A549 (cell line): ENCODE measurements around the gene METAP2. TPM values are rescaled to one million over a fixed set of nuclear protein-coding genes. Genes with fewer than 3 reads are reported as not detected.
"Not testable (repeated sequence)": the region's sequence is repeated elsewhere in the genome, so short reads cannot be mapped to it uniquely, and the experiment has no call there.

Source experiments
- ATAC-seq, 2 experiments: fragments of 200-7000 bp in 1 of 2; fragments of >200 bp in 1 of 2; cut with Nextera tagmentation in 1 of 2; cut with Tn5 transposase in 1 of 2; 3 replicates each; pipeline versions ENCODE4 v1.8.0 to v1.9.1; 2018 to 2020; ENCODE audit warnings: mild to moderate bottlenecking in 1 of 2, moderate library complexity in 1 of 2
- CTCF ChIA-PET: fragments of 300-600 bp; sonication (Branson Sonifier 250); formaldehyde crosslinking; extraction: SDS; loops from one replicate; lab custom pipeline; 2021; ENCODE audit warnings: antibody characterized with exemption, inconsistent platforms; lab: Yijun Ruan, JAX
- POLR2A ChIA-PET: fragments of 350-600 bp; formaldehyde crosslinking; extraction: SDS; loops from one replicate; lab custom pipeline; 2021; ENCODE audit warnings: antibody characterized with exemption, inconsistent platforms; lab: Yijun Ruan, JAX
- DNase-seq, 2 experiments: peaks; one replicate each; pipeline versions ENCODE4 v3.0.0 to v3.0.0-alpha.2; 2011 to 2016; ENCODE audit warnings: low read depth in 1 of 2, low spot score in 1 of 2
- FAIRE-seq: peaks from 2 replicates; lab custom pipeline; 2011; peaks lifted over from hg19 to GRCh38; lab: Jason Lieb, UNC
- H3K27ac ChIP-seq, 2 experiments: fragments of >200 bp; sonication (Bioruptor Twin); formaldehyde crosslinking; 3 replicates each; pipeline ENCODE4 v1.5.1; 2016 to 2017
- H3K4me1 ChIP-seq: fragments of >200 bp; sonication (Bioruptor Twin); formaldehyde crosslinking; 3 replicates; pipeline ENCODE4 v1.6.1; 2016
- H3K4me2 ChIP-seq: fragments of >200 bp; sonication (Bioruptor Twin); formaldehyde crosslinking; 3 replicates; pipeline ENCODE4 v1.6.1; 2016
- H3K4me3 ChIP-seq: fragments of >200 bp; sonication (Bioruptor Twin); formaldehyde crosslinking; 3 replicates; pipeline ENCODE4 v1.5.1; 2016
- H3K9me3 ChIP-seq: fragments of >200 bp; sonication (Bioruptor Twin); formaldehyde crosslinking; 3 replicates; pipeline ENCODE4 v1.6.1; 2016
- BHLHE40 ChIP-seq: IDR thresholded peaks from 2 replicates; pipeline ENCODE4 v1.6.1; 2012; ENCODE audit warnings: low read depth, low read length, inconsistent platforms
- CBX2 ChIP-seq: fragments of 200-600 bp; sonication (generic); IDR thresholded peaks from 2 replicates; pipeline ENCODE4 v1.6.1; 2016; ENCODE audit warnings: low read depth, mild to moderate bottlenecking, borderline replicate concordance
- CBX8 ChIP-seq: fragments of 200-600 bp; sonication (generic); IDR thresholded peaks from 2 replicates; pipeline ENCODE4 v1.6.1; 2016
- CEBPB ChIP-seq, 2 experiments: fragments of >200 bp in 1 of 2; sonication (Bioruptor Twin) in 1 of 2; formaldehyde crosslinking in 1 of 2; IDR thresholded peaks; 2 replicates each; pipeline ENCODE4 v1.6.1; 2012 to 2016
- CHD2 ChIP-seq: fragments of 150-350 bp; IDR thresholded peaks from 2 replicates; pipeline ENCODE4 v1.6.1; 2014; ENCODE audit warnings: low read length; ENCODE audit not compliant: partially characterized antibody
- CHD4 ChIP-seq: fragments of 200-600 bp; sonication (generic); IDR thresholded peaks from 2 replicates; pipeline ENCODE4 v1.6.1; 2016; ENCODE audit warnings: antibody characterized with exemption, mild to moderate bottlenecking, borderline replicate concordance
- EHF ChIP-seq: fragments of 250-450 bp; sonication (Bioruptor Pico); IDR thresholded peaks from 2 replicates; pipeline ENCODE4 v1.5.0; 2020; ENCODE audit warnings: mild to moderate bottlenecking
- ESRRA ChIP-seq: fragments of 150-350 bp; IDR thresholded peaks from 2 replicates; pipeline ENCODE4 v1.6.1; 2014; ENCODE audit warnings: mild to moderate bottlenecking, low read length, borderline replicate concordance
- FOXS1 ChIP-seq: fragments of 250-450 bp; sonication (Bioruptor Pico); IDR thresholded peaks from 2 replicates; pipeline ENCODE4 v1.5.0; 2020; ENCODE audit warnings: mild to moderate bottlenecking, moderate library complexity
- HEYL ChIP-seq: fragments of 250-450 bp; sonication (Bioruptor Pico); IDR thresholded peaks from 2 replicates; pipeline ENCODE4 v1.8.0; 2021; ENCODE audit warnings: mild to moderate bottlenecking, moderate library complexity
- MAFK ChIP-seq: fragments of 450-650 bp; IDR thresholded peaks from 2 replicates; pipeline ENCODE4 v1.6.1; 2014; ENCODE audit not compliant: partially characterized antibody
- NR3C1 ChIP-seq: fragments of >200 bp; sonication (Bioruptor Twin); formaldehyde crosslinking; IDR thresholded peaks from 3 replicates; pipeline ENCODE4 v1.6.1; 2017
- PHF8 ChIP-seq: fragments of 200-600 bp; sonication (generic); IDR thresholded peaks from 2 replicates; pipeline ENCODE4 v1.6.1; 2016; ENCODE audit warnings: low read depth, mild to moderate bottlenecking, antibody characterized with exemption, moderate library complexity, borderline replicate concordance
- POLR2A ChIP-seq: IDR thresholded peaks from 2 replicates; pipeline ENCODE4 v1.6.1; 2012; ENCODE audit warnings: mild to moderate bottlenecking, low read length
- POLR2AphosphoS2 ChIP-seq: conservative IDR thresholded peaks from 2 replicates; pipeline ENCODE4 v1.6.1; 2012; ENCODE audit warnings: low read length, improper control_type of control experiment, inconsistent platforms
- RARB ChIP-seq: fragments of 250-450 bp; sonication (Bioruptor Pico); IDR thresholded peaks from 2 replicates; pipeline ENCODE4 v1.8.0; 2021; ENCODE audit warnings: mild to moderate bottlenecking, moderate library complexity
- TP53 ChIP-seq: fragments of 250-450 bp; sonication (Bioruptor Pico); IDR thresholded peaks from 2 replicates; pipeline ENCODE4 v1.5.0; 2021; ENCODE audit warnings: mild to moderate bottlenecking, moderate library complexity
- ZC3H11A ChIP-seq: fragments of 450-650 bp; IDR thresholded peaks from 2 replicates; pipeline ENCODE4 v1.6.1; 2014; ENCODE audit warnings: antibody characterized with exemption, mild to moderate bottlenecking
- ZFP36 ChIP-seq: fragments of 450-650 bp; IDR thresholded peaks from 2 replicates; pipeline ENCODE4 v1.6.1; 2014; ENCODE audit warnings: borderline replicate concordance; ENCODE audit not compliant: partially characterized antibody
- ZNF302 ChIP-seq: fragments of 250-450 bp; sonication (Bioruptor Pico); IDR thresholded peaks from 2 replicates; pipeline ENCODE4 v1.9.0; 2021; ENCODE audit warnings: inconsistent platforms, mild to moderate bottlenecking, moderate library complexity
- ZSCAN20 ChIP-seq: fragments of 250-450 bp; sonication (Bioruptor Pico); IDR thresholded peaks from 2 replicates; pipeline ENCODE4 v1.8.0; 2022; ENCODE audit warnings: mild to moderate bottlenecking, moderate library complexity
- WGBS: methylation state at CpG from one replicate; pipeline ENCODE4 v1.1.6; 2017; ENCODE audit errors: missing lambda C conversion rate; 5-methylcytosine and 5-hydroxymethylcytosine counted together
- polyA plus RNA-seq, 4 experiments: library from polyadenylated mRNA; depleted of rRNA in 3 of 4; stranded (reverse); fragments of >200 nt; fragmentation: RNase III in 1 of 4; extraction: RNeasy Plus Mini Kit Qiagen cat#74134 plus additional on column Dnase treatment in 1 of 4; gene quantifications; 2 replicates in 3 of 4; 3 replicates in 1 of 4; pipeline ENCODE4 v1.2.3, GENCODE V29; 2011 to 2017
- TF ChIP-seq, protein P1 (sequence below): fragments of 150-350 bp; IDR thresholded peaks from 2 replicates; pipeline ENCODE4 v1.6.1; 2014; ENCODE audit warnings: low read depth, mild to moderate bottlenecking, low read length
- TF ChIP-seq, protein P2 (sequence below): IDR thresholded peaks from 2 replicates; pipeline ENCODE4 v1.6.1; 2012

The METAP2 gene
- polyA plus RNA-seq, 2 of the 4 experiments (the other 2 are of a cell fraction): 205 to 219 TPM

DNA sequence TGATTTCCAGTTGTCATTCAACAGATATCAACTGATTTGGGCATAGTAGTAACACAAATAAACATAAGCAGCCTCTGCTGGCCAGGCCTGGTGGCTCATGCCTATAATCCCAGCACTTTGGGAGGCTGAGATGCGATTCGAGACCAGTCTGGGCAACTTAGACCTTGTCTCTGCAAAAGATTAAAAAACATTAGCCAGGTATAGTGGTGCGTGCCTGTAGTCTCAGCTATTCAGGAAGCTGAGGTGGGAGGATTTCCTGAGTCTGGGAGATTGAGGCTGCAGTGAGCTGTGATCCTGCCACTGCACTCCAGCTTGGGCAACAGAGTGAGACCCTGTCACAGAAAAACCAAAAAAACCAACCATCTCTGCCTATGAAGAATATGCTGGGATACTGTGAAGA, 7.1 kb downstream of the METAP2 start:
- no peaks in the 10 kb centered on the region for H3K9me3 ChIP-seq
- ChIA-PET CTCF (interaction anchor here (0.7 kb wide), 1 partner anchor 317 kb away, joined by 3 read pairs; no protein-coding TSS in a partner anchor), POLR2A (no interaction called here)
- H3K4me3 ChIP-seq: no peak overlapping the region
- no peak overlapping the region for H3K27ac ChIP-seq
- no peak overlapping the region for H3K4me2 ChIP-seq
- ATAC-seq: peak in 1 of 2 experiments; percentile 49; a peak in 3 of 6 replicates
- TF ChIP-seq FOXS1 (CRISPR knock-in tag) (no peak), CBX8 (no peak), BHLHE40 (no peak), ESRRA (no peak), POLR2AphosphoS2 (no peak), CHD4 (no peak), TP53 (CRISPR knock-in tag) (no peak)
- TF ChIP-seq, all 56 proteins: peak for 0
- DNase-seq: no peak
- peaks cover 3% of the 10 kb centered on the region; the same call in 2 of the 3 replicates for H3K4me1 ChIP-seq
- FAIRE-seq: no peak
- WGBS: 93% methylated on average over 3 of the region's 3 CpGs

DNA sequence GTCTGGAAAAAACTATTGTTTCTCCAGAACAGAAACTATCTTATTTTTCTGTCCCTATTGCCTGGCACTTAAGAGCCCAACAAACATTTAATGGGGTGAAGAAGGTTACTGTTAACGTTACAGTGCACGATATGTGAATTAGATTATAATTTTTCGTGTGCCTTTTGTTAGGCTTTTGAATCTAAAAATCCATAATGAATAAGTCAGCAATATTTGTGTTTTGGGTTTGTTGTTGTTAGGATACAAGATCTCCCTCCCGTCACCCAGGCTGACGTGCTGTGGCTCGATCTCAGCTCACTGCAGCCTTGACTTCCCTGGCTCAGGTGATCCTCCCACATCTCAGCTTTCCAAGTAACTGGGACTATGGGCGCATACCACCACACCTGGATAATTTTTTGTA, 7.9 kb downstream of the METAP2 start:
- ChIA-PET POLR2A (interaction anchor here (0.6 kb wide), 1 partner anchor 347 kb away, joined by 4 read pairs; no protein-coding TSS in a partner anchor), CTCF (no interaction called here)
- no peak overlapping the region for H3K4me3 ChIP-seq
- FAIRE-seq (no peak), ATAC-seq (no peak), DNase-seq (no peak)
- H3K4me2 ChIP-seq: no peak overlapping the region
- no peaks in the 10 kb centered on the region for H3K9me3 ChIP-seq
- TF ChIP-seq, protein P1, sequence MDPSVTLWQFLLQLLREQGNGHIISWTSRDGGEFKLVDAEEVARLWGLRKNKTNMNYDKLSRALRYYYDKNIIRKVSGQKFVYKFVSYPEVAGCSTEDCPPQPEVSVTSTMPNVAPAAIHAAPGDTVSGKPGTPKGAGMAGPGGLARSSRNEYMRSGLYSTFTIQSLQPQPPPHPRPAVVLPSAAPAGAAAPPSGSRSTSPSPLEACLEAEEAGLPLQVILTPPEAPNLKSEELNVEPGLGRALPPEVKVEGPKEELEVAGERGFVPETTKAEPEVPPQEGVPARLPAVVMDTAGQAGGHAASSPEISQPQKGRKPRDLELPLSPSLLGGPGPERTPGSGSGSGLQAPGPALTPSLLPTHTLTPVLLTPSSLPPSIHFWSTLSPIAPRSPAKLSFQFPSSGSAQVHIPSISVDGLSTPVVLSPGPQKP: no peak
- peak; percentile 58 for TF ChIP-seq MAFK
- H3K4me1 ChIP-seq: peaks cover 3% of the 10 kb centered on the region; the same call in 1 of the 3 replicates
- no peak overlapping the region for H3K27ac ChIP-seq
- WGBS: 92% methylated on average over 7 of the region's 7 CpGs

DNA sequence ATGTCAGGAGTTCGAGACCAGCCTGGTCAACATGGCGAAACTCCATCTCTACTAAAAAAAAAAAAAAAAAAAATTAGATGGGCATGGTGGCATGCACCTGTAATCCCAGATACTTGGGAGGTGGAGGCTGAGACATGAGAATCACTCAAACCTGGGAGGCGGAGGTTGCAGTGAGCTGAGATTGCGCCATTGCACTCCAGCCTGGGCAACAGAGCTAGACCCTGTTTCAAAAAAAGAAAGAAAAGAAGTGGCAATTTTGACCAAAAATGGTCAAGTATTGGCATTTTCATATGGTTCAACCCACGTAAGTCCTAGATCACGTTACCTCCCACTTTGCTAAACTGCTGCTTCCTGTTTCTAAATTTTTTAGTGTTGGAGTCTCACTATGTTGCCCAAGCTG, 8.6 kb downstream of the METAP2 start:
- H3K4me3 ChIP-seq, ATAC-seq, FAIRE-seq, DNase-seq, H3K27ac ChIP-seq, H3K4me2 ChIP-seq, CTCF ChIA-PET, H3K9me3 ChIP-seq, H3K4me1 ChIP-seq: not testable (repeated sequence)
- POLR2A ChIA-PET: interaction anchor here (0.6 to 0.7 kb wide), 2 partner anchors 25 to 346 kb away, joined by 3 to 4 read pairs; no protein-coding TSS in a partner anchor
- 0 out of 4 replicates have a peak, but pooled peaks of 1 of the 2 experiments have one; percentile 5 for TF ChIP-seq CEBPB (IDR thresholded peaks at IDR 0.05)
- WGBS: 96% methylated on average over 6 of the region's 6 CpGs

DNA sequence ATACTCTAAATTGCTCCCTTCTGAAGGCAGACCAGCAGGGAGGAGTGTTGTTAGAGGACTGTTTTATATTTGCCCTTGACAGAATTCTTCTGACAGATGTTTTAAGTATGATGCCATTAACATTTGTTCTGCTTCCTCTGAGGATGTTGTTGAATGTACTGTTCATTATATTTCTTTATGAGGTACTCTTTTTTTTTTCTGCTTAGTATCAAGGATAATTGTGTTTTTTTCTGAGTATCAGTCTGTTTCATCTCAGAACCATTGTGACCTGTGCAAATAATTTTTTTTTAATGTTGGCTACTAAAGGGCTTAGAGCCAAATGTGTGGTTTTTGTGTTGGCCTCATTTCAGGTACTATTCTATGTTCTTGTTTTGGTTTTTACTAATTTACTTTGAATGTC, 10.6 kb downstream of the METAP2 start:
- no peak for FAIRE-seq
- DNase-seq: no peak
- H3K4me2 ChIP-seq: no peak overlapping the region
- peaks cover 3% of the 10 kb centered on the region; the same call in 1 of the 3 replicates for H3K4me1 ChIP-seq
- H3K4me3 ChIP-seq: no peak overlapping the region
- CTCF ChIA-PET: no interaction called here
- POLR2A ChIA-PET: no interaction called here
- no peak for ATAC-seq
- no peaks in the 10 kb centered on the region for H3K9me3 ChIP-seq
- no peak overlapping the region for H3K27ac ChIP-seq
- no peak for TF ChIP-seq CBX2
- no peak for TF ChIP-seq ZC3H11A
- TF ChIP-seq NR3C1: no peak
- TF ChIP-seq CHD2: no peak

DNA sequence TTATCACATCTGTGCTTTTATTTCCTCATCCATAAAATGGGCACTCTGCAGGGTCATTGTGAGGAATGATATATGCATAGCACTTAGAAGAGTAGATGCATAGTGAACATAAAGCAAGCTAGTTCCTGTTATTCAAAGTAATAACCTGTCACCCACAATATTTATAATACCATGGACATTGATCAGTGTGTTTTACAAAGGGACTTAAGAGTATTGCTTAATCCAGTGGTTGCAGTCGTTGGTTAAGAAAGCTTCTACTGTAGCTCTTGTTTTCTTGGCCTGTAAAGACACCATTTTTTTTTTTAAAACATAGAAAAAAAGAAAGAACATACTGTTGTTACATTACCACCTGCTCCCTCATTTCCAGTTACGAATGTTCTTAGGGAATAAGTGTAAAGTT, 13.1 kb downstream of the METAP2 start:
- FAIRE-seq (no peak), DNase-seq (no peak), ATAC-seq (no peak)
- Histone ChIP-seq H3K4me2 (no peak overlapping the region), H3K9me3 (no peaks in the 10 kb centered on the region), H3K27ac (no peak overlapping the region), H3K4me3 (no peak overlapping the region), H3K4me1 (0 out of 3 replicates have a peak, but pooled peaks cover 3% of the 10 kb centered on the region)
- ChIA-PET POLR2A (interaction anchor here (2.0 kb wide), 1 partner anchor 14 kb away, joined by 12 read pairs; the partner anchor contains the start of gene METAP2), CTCF (no interaction called here)
- TF ChIP-seq ZC3H11A (no peak), EHF (no peak), RARB (no peak), ZNF302 (CRISPR knock-in tag) (no peak), PHF8 (no peak), ZFP36 (no peak), POLR2A (no peak), TP53 (CRISPR knock-in tag) (no peak), CEBPB (IDR thresholded peaks at IDR 0.05) (no peak), ZSCAN20 (no peak), HEYL (no peak)
- TF ChIP-seq, protein P1: no peak
- TF ChIP-seq, protein P2, sequence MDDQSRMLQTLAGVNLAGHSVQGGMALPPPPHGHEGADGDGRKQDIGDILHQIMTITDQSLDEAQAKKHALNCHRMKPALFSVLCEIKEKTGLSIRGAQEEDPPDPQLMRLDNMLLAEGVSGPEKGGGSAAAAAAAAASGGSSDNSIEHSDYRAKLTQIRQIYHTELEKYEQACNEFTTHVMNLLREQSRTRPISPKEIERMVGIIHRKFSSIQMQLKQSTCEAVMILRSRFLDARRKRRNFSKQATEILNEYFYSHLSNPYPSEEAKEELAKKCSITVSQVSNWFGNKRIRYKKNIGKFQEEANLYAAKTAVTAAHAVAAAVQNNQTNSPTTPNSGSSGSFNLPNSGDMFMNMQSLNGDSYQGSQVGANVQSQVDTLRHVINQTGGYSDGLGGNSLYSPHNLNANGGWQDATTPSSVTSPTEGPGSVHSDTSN: no peak
- WGBS: 84% methylated on average over 2 of the region's 2 CpGs
